Ecto neural progenitor cell (in vitro differentiated cells): ENCODE measurements around the gene CCDC192.

Experiments used
- DNase-seq: peaks from one replicate; pipeline ENCODE4 v3.0.0-alpha.2; 2018; ENCODE audit warnings: low spot score

CCDC192 gene

DNA sequence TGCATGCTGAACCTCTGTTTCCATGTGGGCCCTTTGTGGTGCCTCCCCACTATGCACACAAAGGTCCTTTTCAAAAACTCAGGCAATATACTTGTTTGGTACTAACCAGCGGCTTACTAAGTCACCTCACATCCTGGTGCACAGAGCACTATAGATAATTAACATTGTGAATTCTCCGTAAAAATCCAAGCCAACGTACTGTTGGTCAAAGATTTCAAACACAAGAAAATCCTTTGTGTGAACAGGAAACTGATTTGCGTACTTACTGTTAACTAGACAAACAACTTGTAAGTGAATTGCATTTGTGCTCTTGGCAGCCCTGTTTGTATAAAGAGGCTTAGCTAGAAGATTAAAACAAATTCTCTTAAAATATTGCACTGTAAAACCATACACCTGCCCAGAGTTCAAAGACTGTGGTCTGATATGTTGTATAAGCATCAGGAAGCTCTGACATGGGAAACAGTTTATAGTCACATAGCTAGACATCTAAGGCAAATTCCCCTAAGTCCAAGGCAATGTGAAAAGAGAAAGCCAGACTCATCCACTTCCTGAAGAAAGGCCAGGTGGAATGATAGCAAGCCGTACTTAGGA is 255.3 kb downstream of the CCDC192 start:
- no peak for DNase-seq

DNA sequence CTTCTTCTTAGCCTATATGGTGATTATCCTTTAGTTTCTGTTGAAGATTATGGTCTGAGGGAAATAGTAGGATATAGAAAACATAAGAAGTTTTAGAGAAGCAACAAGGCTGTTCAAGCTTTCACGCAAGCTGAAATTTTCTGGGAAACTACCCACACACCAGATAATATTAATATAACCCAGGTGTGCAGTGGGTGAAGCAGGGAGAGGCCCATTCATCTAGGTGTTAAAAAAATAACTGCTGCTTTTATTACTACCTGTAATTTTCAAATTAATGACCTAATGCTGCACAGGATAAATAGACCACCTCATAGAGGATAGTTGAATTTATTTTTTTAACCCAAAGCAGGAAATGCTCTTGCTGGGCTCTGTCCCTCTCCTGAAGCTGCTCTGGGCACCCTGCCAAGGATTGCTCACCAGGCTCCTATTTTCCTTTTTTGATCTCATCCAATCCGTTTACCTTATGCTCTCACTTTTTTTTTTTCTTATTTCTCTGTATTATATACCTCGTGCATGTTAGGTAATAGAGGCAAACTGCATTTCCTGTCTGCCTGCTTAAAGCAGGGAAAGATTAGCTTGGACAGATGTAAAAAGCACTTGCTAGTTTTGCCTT is 256.1 kb downstream of the CCDC192 start:
- no peak for DNase-seq

GRCh38 chr5:127960270-127960691 is 257.1 kb downstream of the CCDC192 start:
- no peak for DNase-seq

DNA sequence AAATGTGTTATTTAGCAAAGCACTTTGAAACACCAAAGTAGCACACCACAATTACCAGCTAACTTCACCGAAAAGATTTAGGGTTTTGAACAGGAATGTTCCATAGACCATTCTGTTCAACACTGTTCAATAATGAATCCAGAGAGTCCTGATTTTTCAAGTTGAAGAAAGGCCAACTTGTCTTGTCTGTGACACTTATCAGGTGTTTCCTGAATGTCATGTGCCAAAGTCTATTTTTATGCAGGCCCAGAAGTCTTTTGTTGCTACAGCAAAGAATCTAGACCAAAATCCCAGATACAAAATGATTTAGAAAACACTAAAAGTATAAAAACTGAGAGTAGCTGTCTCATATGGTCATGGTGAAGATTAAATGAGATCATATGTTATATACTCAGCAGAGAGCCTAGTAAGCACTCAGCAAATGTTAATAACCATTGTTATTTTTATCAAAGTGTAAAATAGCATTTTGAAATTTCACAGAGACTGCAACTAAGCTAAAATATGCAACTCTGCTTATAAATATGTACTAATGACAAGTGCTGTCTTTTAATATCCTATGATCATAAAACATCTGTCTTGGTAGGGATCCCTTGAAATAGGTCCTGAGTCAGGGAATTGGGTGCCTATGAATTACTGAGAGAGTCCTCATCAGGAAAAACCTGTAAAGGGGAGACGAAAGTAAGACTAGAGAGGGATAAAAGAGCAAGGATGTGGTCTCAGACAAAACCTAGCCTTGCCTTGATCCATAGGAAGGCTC is 258.0 kb downstream of the CCDC192 start:
- DNase-seq: no peak

DNA sequence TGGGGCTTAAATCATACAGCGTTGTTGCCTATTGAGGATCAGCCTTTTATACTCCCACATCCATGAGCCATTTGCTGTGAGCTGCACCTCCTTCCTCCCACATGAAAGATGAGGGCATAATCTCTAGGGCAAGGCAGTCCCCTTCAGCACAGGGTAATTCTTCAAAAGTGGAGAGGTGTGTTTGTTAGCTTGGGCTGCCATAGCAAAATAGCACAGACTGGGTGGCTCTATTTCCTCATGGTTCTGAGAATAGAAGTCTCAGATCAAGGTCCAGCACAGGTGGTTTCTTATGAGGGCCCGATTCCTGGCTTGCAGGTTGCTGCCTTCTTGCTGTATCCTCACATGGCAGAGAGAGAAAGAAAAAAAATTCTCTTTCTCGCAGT is 258.6 kb downstream of the CCDC192 start:
- DNase-seq: no peak

GRCh38 chr5:127962491-127962890 is 259.3 kb downstream of the CCDC192 start:
- DNase-seq: no peak

- no peak for DNase-seq
Measured at GRCh38 chr5:127963233-127963632, 260.0 kb downstream of the CCDC192 start.

- DNase-seq: no peak
Measured at GRCh38 chr5:127963931-127964330, 260.7 kb downstream of the CCDC192 start.

GRCh38 chr5:127967323-127967982 is 264.3 kb downstream of the CCDC192 start:
- DNase-seq: no peak

- no peak for DNase-seq
Measured at GRCh38 chr5:127967983-127968592, 264.9 kb downstream of the CCDC192 start.

DNA sequence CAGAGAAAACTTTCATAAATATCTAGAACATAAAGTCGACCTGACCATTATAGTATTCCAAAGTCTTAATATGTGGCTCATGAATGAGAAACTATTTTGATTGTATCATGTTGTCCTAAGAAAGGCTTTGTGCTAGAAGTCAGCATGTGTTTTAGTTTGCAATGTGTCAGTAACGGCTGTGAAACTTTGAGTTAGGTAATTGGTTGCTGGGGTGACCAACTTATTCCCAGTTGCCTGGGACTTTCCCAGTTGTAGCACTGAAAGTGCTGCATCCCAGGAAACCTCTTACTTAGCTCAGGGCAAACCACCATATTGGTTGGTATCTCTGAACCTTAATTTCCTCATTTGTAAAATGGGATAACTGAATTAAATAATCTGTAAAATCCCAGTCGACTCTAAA is 265.8 kb downstream of the CCDC192 start:
- no peak for DNase-seq

GRCh38 chr5:127969651-127970050 is 266.5 kb downstream of the CCDC192 start:
- no peak for DNase-seq

- DNase-seq: no peak
Measured at GRCh38 chr5:127970081-127970480, 266.9 kb downstream of the CCDC192 start.

- no peak for DNase-seq
Measured at GRCh38 chr5:127970854-127971425, 267.7 kb downstream of the CCDC192 start.

- no peak for DNase-seq
Measured at GRCh38 chr5:127975961-127976360, 272.8 kb downstream of the CCDC192 start.

DNA sequence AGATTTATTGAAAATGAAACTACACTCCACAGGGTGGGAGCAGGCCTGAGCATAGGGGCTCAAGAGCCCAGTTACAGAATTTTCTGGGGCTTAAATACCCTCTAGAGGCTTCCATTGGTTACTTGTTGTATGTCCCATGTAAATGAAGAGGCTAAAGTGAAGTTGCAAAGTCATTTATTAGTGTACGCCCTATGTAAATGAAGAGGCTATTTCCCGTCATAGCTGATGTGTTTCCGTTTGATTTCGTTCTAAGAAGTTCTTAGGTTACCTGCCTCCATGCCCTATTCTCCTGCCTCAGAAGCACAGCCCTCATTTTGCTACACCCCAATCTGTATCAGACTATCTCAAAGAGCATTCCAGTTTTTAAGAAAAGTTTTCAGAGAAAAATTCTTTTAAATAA is 273.3 kb downstream of the CCDC192 start:
- DNase-seq: no peak

GRCh38 chr5:127976991-127977717 is 274.0 kb downstream of the CCDC192 start:
- DNase-seq: no peak

DNA sequence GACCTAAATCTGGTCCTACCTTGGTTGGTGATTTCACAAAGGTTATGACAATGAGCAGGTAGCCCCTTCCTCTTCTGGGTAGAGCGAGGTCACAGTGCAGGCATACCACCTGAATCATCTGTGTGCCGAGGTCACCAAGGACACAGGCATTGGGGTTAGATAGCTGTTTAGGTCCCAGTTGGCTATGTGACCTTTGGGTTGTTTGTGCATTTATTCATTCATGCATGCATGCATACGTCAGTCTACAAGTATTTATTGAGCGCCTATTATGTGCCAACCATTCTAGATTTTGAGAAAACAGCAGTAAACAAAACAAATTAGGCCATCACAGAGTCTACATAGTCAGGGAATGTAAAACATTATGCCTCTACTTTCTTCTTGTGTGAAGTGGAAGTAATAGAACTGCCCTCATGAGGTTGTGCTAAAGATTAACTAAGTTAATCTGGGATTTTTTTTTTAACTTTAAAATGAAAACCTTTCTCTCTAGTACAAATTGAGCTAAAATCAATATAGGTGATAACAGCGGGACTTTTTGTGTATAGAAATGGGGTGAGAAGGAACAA is 275.6 kb downstream of the CCDC192 start:
- DNase-seq: no peak

GRCh38 chr5:127979475-127979874 is 276.3 kb downstream of the CCDC192 start:
- no peak for DNase-seq

DNA sequence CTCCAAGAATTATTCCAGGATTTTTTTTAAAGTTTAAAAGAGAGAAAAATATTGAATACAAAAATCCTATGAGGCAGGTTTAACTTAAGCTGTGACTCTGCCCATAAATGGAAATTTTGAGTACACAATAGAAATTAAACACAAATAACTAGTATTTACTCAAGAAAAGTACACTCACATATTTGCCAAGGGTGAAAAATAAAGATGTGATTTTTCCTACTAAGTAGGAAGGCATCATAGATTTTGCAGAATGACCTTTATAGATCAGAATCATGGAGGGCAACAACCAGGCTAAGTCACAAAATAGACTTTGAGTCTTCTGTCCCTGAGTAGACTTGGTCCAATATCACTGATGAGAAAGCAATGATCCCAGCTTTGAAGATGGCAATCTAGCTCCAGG is 277.7 kb downstream of the CCDC192 start:
- no peak for DNase-seq

GRCh38 chr5:127981498-127981897 is 278.3 kb downstream of the CCDC192 start:
- no peak for DNase-seq
